Lower leg skin (tissue), 4 donors: ENCODE measurements around the gene ARHGAP29. TPM values are rescaled to one million over a fixed set of nuclear protein-coding genes. Genes with fewer than 3 reads are reported as not detected.

Experiments
- DNase-seq, 2 donors: peaks; one replicate each; pipeline ENCODE4 v3.0.0-alpha.2; 2019; ENCODE audit warnings: low spot score in 2 of 2
- H3K4me3 ChIP-seq: fragments of 200-600 bp; sonication (generic); 2 replicates; pipeline ENCODE4 v1.5.1; 2017; ENCODE audit warnings: mild to moderate bottlenecking, low read depth; ENCODE audit not compliant: poor library complexity, severe bottlenecking
- CTCF ChIP-seq, 3 donors: fragments of 450-650 bp; IDR thresholded peaks; one replicate each; pipeline ENCODE4 v1.5.1; 2016; ENCODE audit warnings: antibody characterized with exemption in 3 of 3, mild to moderate bottlenecking in 3 of 3, moderate library complexity in 2 of 3
- POLR2A ChIP-seq, 2 donors: fragments of 450-650 bp; IDR thresholded peaks; one replicate each; pipeline ENCODE4 v1.6.1; 2016 to 2017; ENCODE audit warnings: antibody characterized with exemption in 2 of 2, mild to moderate bottlenecking in 1 of 2, moderate library complexity in 1 of 2
- WGBS, 2 donors: methylation state at CpG; one replicate each; pipeline ENCODE4 v1.1.5; 2018; 5-methylcytosine and 5-hydroxymethylcytosine counted together
- intact Hi-C: fragments of 100-400 bp; cut with DNase I; formaldehyde crosslinking; loops from one replicate; pipeline ENCODE4 v1.15.0; 2023; ENCODE audit warnings: low total_unique reads
- total RNA-seq, 4 donors: library from RNA; depleted of rRNA; stranded (reverse); fragments of >200 nt; gene quantifications; one replicate each; pipeline ENCODE4 v1.1.0, GENCODE V29; 2016

ARHGAP29 gene
- total RNA-seq, 4 donors from 2014 or later: 30.1 to 49.5 (median 33.9) TPM

- 88 to 93% methylated on average over 2 of the region's 2 CpGs for WGBS, 2 donors
- no peak for TF ChIP-seq POLR2A (IDR thresholded peaks at IDR 0.05)
- TF ChIP-seq CTCF (IDR thresholded peaks at IDR 0.05): no peak
- intact Hi-C loops: no loop called here
- no peak for DNase-seq
- H3K4me3 ChIP-seq: no peak overlapping the region
Measured at GRCh38 chr1:94271373-94271772, 34.0 kb upstream of the ARHGAP29 start.

GRCh38 chr1:94270801-94271203 is 33.4 kb upstream of the ARHGAP29 start:
- no peak for DNase-seq
- WGBS, 2 donors: 73 to 80% methylated on average over 2 of the region's 2 CpGs
- no peak overlapping the region for H3K4me3 ChIP-seq
- TF ChIP-seq POLR2A (IDR thresholded peaks at IDR 0.05) (no peak), CTCF (IDR thresholded peaks at IDR 0.05) (no peak)
- intact Hi-C loops: no loop called here

GRCh38 chr1:94269921-94270320 is 32.5 kb upstream of the ARHGAP29 start:
- no peak overlapping the region for H3K4me3 ChIP-seq
- 89 to 93% methylated on average over 2 of the region's 2 CpGs for WGBS, 2 donors
- TF ChIP-seq CTCF (IDR thresholded peaks at IDR 0.05): no peak
- TF ChIP-seq POLR2A (IDR thresholded peaks at IDR 0.05): no peak
- no peak for DNase-seq
- intact Hi-C loops: no loop called here

GRCh38 chr1:94265906-94266305 is 28.5 kb upstream of the ARHGAP29 start:
- intact Hi-C loops: no loop called here
- no peak overlapping the region for H3K4me3 ChIP-seq
- TF ChIP-seq POLR2A (IDR thresholded peaks at IDR 0.05) (no peak), CTCF (IDR thresholded peaks at IDR 0.05) (no peak)
- no peak for DNase-seq
- WGBS, 2 donors: 52 to 58% methylated on average over 2 of the region's 2 CpGs

GRCh38 chr1:94265011-94265422 is 27.6 kb upstream of the ARHGAP29 start:
- no peak for DNase-seq
- TF ChIP-seq CTCF (IDR thresholded peaks at IDR 0.05): no peak
- TF ChIP-seq POLR2A (IDR thresholded peaks at IDR 0.05): no peak
- intact Hi-C loops: no loop called here
- H3K4me3 ChIP-seq: no peak overlapping the region
- WGBS, 2 donors: 32 to 33% methylated on average over 3 of the region's 3 CpGs

- intact Hi-C loops: no loop called here
- no peak for TF ChIP-seq POLR2A (IDR thresholded peaks at IDR 0.05)
- TF ChIP-seq CTCF (IDR thresholded peaks at IDR 0.05): no peak
- 86 to 92% methylated on average over 2 of the region's 2 CpGs for WGBS, 2 donors
- no peak for DNase-seq
- H3K4me3 ChIP-seq: no peak overlapping the region
Measured at GRCh38 chr1:94260635-94261387, 23.4 kb upstream of the ARHGAP29 start.
